K562 (cell line): ENCODE results near the gene TASP1. TPM values are rescaled to one million over a fixed set of nuclear protein-coding genes. Genes with fewer than 3 reads are reported as not detected.

Experiments used
- ATAC-seq: fragments of 200-7000 bp; cut with Tn5 transposase; 3 replicates; pipeline ENCODE4 v1.9.1; 2020; ENCODE audit warnings: moderate library complexity
- BruUV-seq: library from RNA; stranded (reverse); fragments of 400-500 nt; replicated peaks from 2 replicates; lab custom pipeline; 2021; lab: Mats Ljungman, UMichigan
- CTCF ChIA-PET: fragments of 300-600 bp; formaldehyde crosslinking; extraction: SDS; loops from one replicate; lab custom pipeline; 2021; ENCODE audit warnings: low intra/inter-chr PET ratio; lab: Yijun Ruan, JAX
- POLR2A ChIA-PET: fragments of 300-600, 350-650 bp; sonication (Branson Sonifier 250); formaldehyde crosslinking; extraction: SDS; loops from one replicate; lab custom pipeline; 2021; ENCODE audit warnings: antibody characterized with exemption, inconsistent platforms; lab: Yijun Ruan, JAX
- DNase-seq, 4 experiments: peaks; one replicate each; pipeline versions ENCODE4 v3.0.0 to v3.0.0-alpha.2; 2011 to 2018; ENCODE audit warnings: low spot score in 3 of 4, mixed read lengths in 3 of 4; ENCODE audit errors: extremely low read depth in 1 of 4
- FAIRE-seq: peaks from 2 replicates; lab custom pipeline; 2011; peaks lifted over from hg19 to GRCh38; lab: Jason Lieb, UNC
- H2AFZ ChIP-seq: 2 replicates; pipeline ENCODE4 v1.6.0; 2011; ENCODE audit warnings: low read depth, low read length, control low read depth, inconsistent platforms
- H3K27ac ChIP-seq: fragments of 200-600 bp; 3 replicates; pipeline ENCODE4 v1.8.0; 2011; ENCODE audit warnings: low read depth, mild to moderate bottlenecking, control low read depth, inconsistent platforms, low read length, moderate library complexity, mixed read lengths; ENCODE audit errors: extremely low read depth
- H3K27me3 ChIP-seq, 2 experiments: fragments of 300-600 bp in 1 of 2; 2 replicates in 1 of 2; 3 replicates in 1 of 2; pipeline versions ENCODE4 v1.6.0 to v1.8.0; 2011; ENCODE audit warnings: inconsistent platforms in 2 of 2, low read length in 2 of 2, mild to moderate bottlenecking in 1 of 2, mixed read lengths in 1 of 2, moderate library complexity in 1 of 2; ENCODE audit not compliant: control insufficient read depth in 2 of 2, insufficient read depth in 2 of 2
- H3K36me3 ChIP-seq: fragments of 300-600 bp; 3 replicates; pipeline ENCODE4 v1.8.0; 2011; ENCODE audit warnings: mild to moderate bottlenecking, low read length, inconsistent platforms; ENCODE audit not compliant: control insufficient read depth, insufficient read depth
- H3K4me1 ChIP-seq, 2 experiments: fragments of 200-600 bp in 1 of 2; replicated peaks in 1 of 2; 2 replicates in 1 of 2; 3 replicates in 1 of 2; pipeline versions ENCODE4 v1.5.1 to v1.8.0; 2011; ENCODE audit warnings: inconsistent platforms in 2 of 2, low read length in 2 of 2, mild to moderate bottlenecking in 1 of 2, mixed read lengths in 1 of 2, moderate library complexity in 1 of 2; ENCODE audit not compliant: control insufficient read depth in 2 of 2, insufficient read depth in 2 of 2
- H3K4me2 ChIP-seq: 2 replicates; pipeline ENCODE4 v1.6.1; 2011; ENCODE audit warnings: low read length, control low read depth, inconsistent platforms, mixed read lengths; ENCODE audit not compliant: insufficient read depth
- H3K4me3 ChIP-seq: fragments of 200-600 bp; sonication (generic), shearing (Covaris generic); 2 replicates; pipeline ENCODE4 v1.5.1; 2016; ENCODE audit warnings: control low read depth, inconsistent platforms
- H3K79me2 ChIP-seq: fragments of 200-600 bp; 3 replicates; pipeline ENCODE4 v1.8.0; 2011; ENCODE audit warnings: low read length, inconsistent platforms; ENCODE audit not compliant: control insufficient read depth, insufficient read depth
- H3K9ac ChIP-seq, 2 experiments: 2 replicates each; pipeline versions ENCODE4 v1.6.0 to v1.6.1; 2011; ENCODE audit warnings: low read depth in 2 of 2, low read length in 2 of 2, control low read depth in 1 of 2, inconsistent platforms in 1 of 2, mild to moderate bottlenecking in 1 of 2, mixed read lengths in 1 of 2; ENCODE audit not compliant: insufficient read depth in 1 of 2
- H3K9me1 ChIP-seq: one replicate; pipeline ENCODE4 v1.6.0; 2011; ENCODE audit warnings: inconsistent platforms, mild to moderate bottlenecking, low read length, moderate library complexity; ENCODE audit not compliant: control insufficient read depth, insufficient read depth
- H3K9me3 ChIP-seq: replicated peaks from 2 replicates; pipeline ENCODE4 v1.5.1; 2011; ENCODE audit warnings: low read depth, low read length, inconsistent platforms; ENCODE audit not compliant: control insufficient read depth, insufficient read depth
- H4K20me1 ChIP-seq: replicated peaks from 2 replicates; pipeline ENCODE4 v1.6.1; 2011; ENCODE audit warnings: low read length, inconsistent platforms, mixed read lengths; ENCODE audit not compliant: control insufficient read depth, insufficient read depth
- ATF3 ChIP-seq, 2 experiments: fragments of 450-650 bp in 1 of 2; sonication (generic) in 1 of 2; formaldehyde crosslinking in 1 of 2; IDR thresholded peaks in 1 of 2; conservative IDR thresholded peaks in 1 of 2; 2 replicates each; pipeline versions ENCODE4 v1.6.1 to v1.8.1; 2016 to 2023; ENCODE audit warnings: mild to moderate bottlenecking in 2 of 2, moderate library complexity in 2 of 2, inconsistent platforms in 1 of 2, missing genetic modification reagents in 1 of 2
- ATF7 ChIP-seq: fragments of 450-650 bp; IDR thresholded peaks from 2 replicates; pipeline ENCODE4 v1.7.1; 2014; ENCODE audit warnings: mild to moderate bottlenecking, moderate library complexity
- CTBP1 ChIP-seq: fragments of 450-650 bp; IDR thresholded peaks from 2 replicates; pipeline ENCODE4 v1.6.1; 2016; ENCODE audit warnings: borderline replicate concordance
- E4F1 ChIP-seq: fragments of 250-450 bp; sonication (Bioruptor Pico); IDR thresholded peaks from 2 replicates; pipeline ENCODE4 v1.5.0; 2021; ENCODE audit warnings: mild to moderate bottlenecking, borderline replicate concordance
- EGR1 ChIP-seq: fragments of 450-650 bp; conservative IDR thresholded peaks from 2 replicates; pipeline ENCODE4 v1.6.1; 2017; ENCODE audit warnings: mild to moderate bottlenecking
- LCOR ChIP-seq: sonication (generic); formaldehyde crosslinking; IDR thresholded peaks from 2 replicates; pipeline ENCODE4 v1.8.0; 2022; ENCODE audit warnings: mild to moderate bottlenecking, missing genetic modification reagents
- MECOM ChIP-seq: fragments of 250-450 bp; sonication (Bioruptor Pico); IDR thresholded peaks from 2 replicates; pipeline ENCODE4 v1.8.0; 2022; ENCODE audit warnings: inconsistent platforms
- PML ChIP-seq: IDR thresholded peaks from 2 replicates; pipeline ENCODE4 v1.6.1; 2012; ENCODE audit warnings: low read length, inconsistent platforms
- PTRF ChIP-seq: fragments of 450-650 bp; IDR thresholded peaks from 2 replicates; pipeline ENCODE4 v1.6.1; 2016; ENCODE audit warnings: mild to moderate bottlenecking, missing genetic modification characterization, missing compliant biosample characterization
- SRF ChIP-seq, 2 experiments: fragments of 250-450, 450-650 bp in 1 of 2; sonication (Bioruptor Pico) in 1 of 2; sonication (generic) in 1 of 2; formaldehyde crosslinking; IDR thresholded peaks; 2 replicates each; pipeline versions ENCODE4 v1.5.0 to v1.5.1; 2020 to 2022; ENCODE audit warnings: mild to moderate bottlenecking in 1 of 2, missing genetic modification reagents in 1 of 2
- STAT5B ChIP-seq: fragments of 250-450 bp; sonication (Bioruptor Pico); IDR thresholded peaks from 2 replicates; pipeline ENCODE4 v1.8.0; 2021; ENCODE audit warnings: mild to moderate bottlenecking, inconsistent platforms
- YBX1 ChIP-seq: fragments of 450-650 bp; IDR thresholded peaks from 2 replicates; pipeline ENCODE4 v1.7.1; 2016; ENCODE audit warnings: mild to moderate bottlenecking
- ZNF274 ChIP-seq: IDR thresholded peaks from 2 replicates; pipeline ENCODE4 v1.6.1; 2011; ENCODE audit warnings: low read depth, mild to moderate bottlenecking, low read length, moderate library complexity, borderline replicate concordance
- ZNF41 ChIP-seq: fragments of 250-450 bp; sonication (Bioruptor Pico); conservative IDR thresholded peaks from 2 replicates; pipeline ENCODE4 v1.4.0; 2020; ENCODE audit warnings: mild to moderate bottlenecking
- ZNF717 ChIP-seq: fragments of 250-450 bp; sonication (Bioruptor Pico); IDR thresholded peaks from 2 replicates; pipeline ENCODE4 v1.5.0; 2021
- ZZZ3 ChIP-seq: fragments of 450-650 bp; IDR thresholded peaks from 2 replicates; pipeline ENCODE4 v1.6.1; 2016; ENCODE audit warnings: antibody characterized with exemption, mild to moderate bottlenecking, moderate library complexity
- WGBS: fragments of 100-300 bp; shearing (Covaris generic); methylation state at CpG from one replicate; pipeline ENCODE4 v1.1.6; 2016; ENCODE audit warnings: low coverage, mixed read lengths; ENCODE audit not compliant: insufficient coverage; ENCODE audit errors: missing lambda C conversion rate; 5-methylcytosine and 5-hydroxymethylcytosine counted together
- in situ Hi-C: fragments of 300-500 bp; cut with MboI; formaldehyde crosslinking; loops from 4 replicates; pipeline ENCODE4 v1.15.0; 2018; ENCODE audit warnings: inconsistent platforms, mixed read lengths
- intact Hi-C: fragments of 100-400 bp; cut with micrococcal nuclease; formaldehyde crosslinking; loops from 2 replicates; pipeline ENCODE4 v1.14.2; 2022
- polyA plus RNA-seq, 8 experiments: library from polyadenylated mRNA; depleted of rRNA in 4 of 8; stranded (reverse) in 5 of 8; unstranded in 3 of 8; fragments of >200 nt; fragmentation: Nextera tagmentation in 2 of 8; fragmentation: Illumina TruSeq in 1 of 8; extraction: Ambion mirVana in 2 of 8; extraction: Trizol in 1 of 8; gene quantifications; 2 replicates each; pipeline versions ENCODE4 v1.2.1 to v1.2.3, GENCODE V29; 2011 to 2014; ENCODE audit warnings: inconsistent platforms in 1 of 8, missing spikeins in 1 of 8
- total RNA-seq, 7 experiments: library from RNA; depleted of rRNA in 6 of 7; stranded (reverse); fragments of >200 nt in 6 of 7; fragmentation: Illumina TruSeq in 2 of 7; extraction: Trizol in 2 of 7; gene quantifications; 2 replicates each; pipeline versions ENCODE4 v1.2.1 to v1.2.3, GENCODE V29; 2011 to 2021; ENCODE audit warnings: low replicate concordance in 1 of 7
- TF ChIP-seq, protein P1 (sequence below): fragments of 250-450 bp; sonication (Bioruptor Pico); IDR thresholded peaks from 2 replicates; pipeline ENCODE4 v1.8.0; 2021; ENCODE audit warnings: moderate library complexity, mild to moderate bottlenecking, inconsistent platforms
- TF ChIP-seq, protein P2 (sequence below): fragments of 450-650 bp; IDR thresholded peaks from 2 replicates; pipeline ENCODE4 v1.6.1; 2016

TASP1 gene
- total and polyA plus RNA-seq, 9 of the 15 experiments (the other 6 are each of a cell fraction or from before 2014, with no cell fraction given), result 3.7 to 10.6 (median 6.4) TPM

DNA sequence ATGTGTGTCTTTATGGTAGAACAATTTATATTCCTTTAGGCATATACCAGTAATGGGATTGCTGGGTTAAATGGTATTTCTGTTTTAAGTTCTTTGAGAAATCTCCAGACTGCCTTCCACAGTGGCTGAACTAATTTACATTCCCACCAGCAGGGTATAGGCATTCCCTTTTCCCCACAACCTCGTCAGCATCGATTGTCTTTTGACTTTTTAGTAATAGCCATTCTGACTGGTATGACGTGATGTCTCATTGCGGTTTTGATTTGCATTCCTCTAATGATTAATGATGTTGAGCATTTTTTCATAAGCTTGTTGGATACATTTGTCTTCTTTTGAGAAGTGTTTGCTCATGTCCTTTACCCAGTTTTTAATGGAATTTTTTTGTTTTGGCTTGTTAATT is 5.3 kb upstream of the TASP1 start:
- 2% methylated on average over 4 of the region's 4 CpGs for WGBS
- BruUV-seq, result no TSS peak
- ChIA-PET POLR2A (no interaction called here), CTCF (no interaction called here)
- in situ Hi-C loops (no loop called here), intact Hi-C loops (no loop called here)
- H3K27ac ChIP-seq, result no peak overlapping the region
- H2AFZ ChIP-seq, result no peak overlapping the region
- DNase-seq (no peak), ATAC-seq (no peak), FAIRE-seq (no peak)
- TF ChIP-seq LCOR (CRISPR knock-in tag) (no peak), ATF7 (no peak), STAT5B (CRISPR knock-in tag) (no peak), EGR1 (no peak), ZNF41 (no peak), SRF (CRISPR knock-in tag; IDR thresholded peaks at IDR 0.05) (no peak), YBX1 (no peak), MECOM (no peak), ZNF717 (CRISPR knock-in tag) (no peak), PTRF (tag) (no peak), ZNF274 (no peak), PML (no peak), ATF3 (IDR thresholded peaks at IDR 0.05) (no peak), ATF3 (CRISPR knock-in tag; conservative IDR thresholded peaks at IDR 0.05) (no peak), E4F1 (CRISPR knock-in tag) (no peak), CTBP1 (no peak), ZZZ3 (no peak)
- TF ChIP-seq, protein P1, sequence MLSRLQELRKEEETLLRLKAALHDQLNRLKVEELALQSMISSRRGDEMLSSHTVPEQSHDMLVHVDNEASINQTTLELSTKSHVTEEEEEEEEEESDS (CRISPR knock-in tag), result no peak
- TF ChIP-seq, protein P2, sequence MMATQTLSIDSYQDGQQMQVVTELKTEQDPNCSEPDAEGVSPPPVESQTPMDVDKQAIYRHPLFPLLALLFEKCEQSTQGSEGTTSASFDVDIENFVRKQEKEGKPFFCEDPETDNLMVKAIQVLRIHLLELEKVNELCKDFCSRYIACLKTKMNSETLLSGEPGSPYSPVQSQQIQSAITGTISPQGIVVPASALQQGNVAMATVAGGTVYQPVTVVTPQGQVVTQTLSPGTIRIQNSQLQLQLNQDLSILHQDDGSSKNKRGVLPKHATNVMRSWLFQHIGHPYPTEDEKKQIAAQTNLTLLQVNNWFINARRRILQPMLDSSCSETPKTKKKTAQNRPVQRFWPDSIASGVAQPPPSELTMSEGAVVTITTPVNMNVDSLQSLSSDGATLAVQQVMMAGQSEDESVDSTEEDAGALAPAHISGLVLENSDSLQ, result no peak
- H3K27me3 ChIP-seq, result no peaks in the 10 kb centered on the region; a peak in 1 of 5 replicates
- H4K20me1 ChIP-seq, result no peaks in the 10 kb centered on the region
- H3K4me2 ChIP-seq, result no peak overlapping the region
- no peaks in the 10 kb centered on the region; a peak in 1 of 5 replicates for H3K4me1 ChIP-seq
- H3K9ac ChIP-seq, result no peak overlapping the region
- H3K79me2 ChIP-seq, result no peaks in the 10 kb centered on the region
- H3K4me3 ChIP-seq, result no peak overlapping the region
- H3K36me3 ChIP-seq, result no peaks in the 10 kb centered on the region
- no peaks in the 10 kb centered on the region for H3K9me1 ChIP-seq
- no peaks in the 10 kb centered on the region for H3K9me3 ChIP-seq
